K562 (cell line): Measurements from ENCODE around the gene HFE. TPM values are rescaled to one million over a fixed set of nuclear protein-coding genes. Genes with fewer than 3 reads are reported as not detected.

Source experiments
- CEBPB ChIP-seq: fragments of 450-650 bp; IDR thresholded peaks from 2 replicates; pipeline ENCODE4 v1.6.1; 2016; ENCODE audit warnings: missing genetic modification characterization, missing compliant biosample characterization
- CREM ChIP-seq: IDR thresholded peaks from 2 replicates; pipeline ENCODE4 v1.6.1; 2014; ENCODE audit warnings: antibody characterized with exemption, low read depth
- EWSR1 ChIP-seq: fragments of 450-650 bp; IDR thresholded peaks from 2 replicates; pipeline ENCODE4 v1.6.1; 2018; ENCODE audit warnings: borderline replicate concordance, mild to moderate bottlenecking, low read depth, moderate library complexity; ENCODE audit not compliant: partially characterized antibody
- KAT2B ChIP-seq: IDR thresholded peaks from one replicate; pipeline ENCODE4 v1.6.1; 2012; ENCODE audit warnings: low read depth, mild to moderate bottlenecking, control low read depth, inconsistent platforms, low read length, moderate library complexity
- MAX ChIP-seq: sonication (generic); formaldehyde crosslinking; IDR thresholded peaks from 2 replicates; pipeline ENCODE4 v1.9.0; 2022; ENCODE audit warnings: mild to moderate bottlenecking, missing genetic modification reagents
- MLLT1 ChIP-seq, 2 experiments: fragments of 450-650 bp; IDR thresholded peaks; 2 replicates each; pipeline ENCODE4 v1.6.1; 2016
- POLR2A ChIP-seq: fragments of 450-650 bp; conservative IDR thresholded peaks from 2 replicates; pipeline ENCODE4 v1.6.1; 2016
- POLR2B ChIP-seq: fragments of 450-650 bp; IDR thresholded peaks from 2 replicates; pipeline ENCODE4 v1.6.1; 2018; ENCODE audit warnings: low read depth; ENCODE audit not compliant: partially characterized antibody
- RBM22 ChIP-seq: fragments of 200-400 bp; formaldehyde crosslinking; IDR thresholded peaks from 2 replicates; pipeline ENCODE4 v1.6.1; 2018; ENCODE audit warnings: low read length, low read depth; ENCODE audit not compliant: poor library complexity, severe bottlenecking
- RBM39 ChIP-seq: fragments of 200-400 bp; formaldehyde crosslinking; optimal IDR thresholded peaks from 2 replicates; pipeline ENCODE3; 2018; ENCODE audit warnings: low read depth, low read length
- SNRNP70 ChIP-seq: fragments of 200-400 bp; formaldehyde crosslinking; optimal IDR thresholded peaks from 2 replicates; pipeline ENCODE3; 2017; ENCODE audit warnings: low read depth, low read length
- SRF ChIP-seq, 2 experiments: fragments of 250-450, 450-650 bp in 1 of 2; sonication (Bioruptor Pico) in 1 of 2; sonication (generic) in 1 of 2; formaldehyde crosslinking; IDR thresholded peaks; 2 replicates each; pipeline versions ENCODE4 v1.5.0 to v1.5.1; 2020 to 2022; ENCODE audit warnings: mild to moderate bottlenecking in 1 of 2, missing genetic modification reagents in 1 of 2
- YY1 ChIP-seq, 3 experiments: IDR thresholded peaks; 2 replicates each; pipeline ENCODE4 v1.6.1; 2011; ENCODE audit warnings: low read length in 2 of 3, mild to moderate bottlenecking in 2 of 3, moderate library complexity in 2 of 3, borderline replicate concordance in 1 of 3, control low read depth in 1 of 3, low read depth in 1 of 3; ENCODE audit not compliant: insufficient read depth in 3 of 3, insufficient replicate concordance in 2 of 3, control insufficient read depth in 1 of 3, insufficient read length in 1 of 3; ENCODE audit errors: extremely low read depth in 1 of 3
- ZNF324 ChIP-seq: fragments of 250-450 bp; sonication (Bioruptor Pico); IDR thresholded peaks from 2 replicates; pipeline ENCODE4 v1.4.0; 2020; ENCODE audit warnings: mild to moderate bottlenecking
- ZNF717 ChIP-seq: fragments of 250-450 bp; sonication (Bioruptor Pico); IDR thresholded peaks from 2 replicates; pipeline ENCODE4 v1.5.0; 2021
- polyA plus RNA-seq, 8 experiments: library from polyadenylated mRNA; depleted of rRNA in 4 of 8; stranded (reverse) in 5 of 8; unstranded in 3 of 8; fragments of >200 nt; fragmentation: Nextera tagmentation in 2 of 8; fragmentation: Illumina TruSeq in 1 of 8; extraction: Ambion mirVana in 2 of 8; extraction: Trizol in 1 of 8; gene quantifications; 2 replicates each; pipeline versions ENCODE4 v1.2.1 to v1.2.3, GENCODE V29; 2011 to 2014; ENCODE audit warnings: inconsistent platforms in 1 of 8, missing spikeins in 1 of 8
- total RNA-seq, 7 experiments: library from RNA; depleted of rRNA in 6 of 7; stranded (reverse); fragments of >200 nt in 6 of 7; fragmentation: Illumina TruSeq in 2 of 7; extraction: Trizol in 2 of 7; gene quantifications; 2 replicates each; pipeline versions ENCODE4 v1.2.1 to v1.2.3, GENCODE V29; 2011 to 2021; ENCODE audit warnings: low replicate concordance in 1 of 7
- TF ChIP-seq, protein P1 (sequence below): sonication (generic); formaldehyde crosslinking; IDR thresholded peaks from 2 replicates; pipeline ENCODE4 v1.8.1; 2023; ENCODE audit warnings: mild to moderate bottlenecking, missing genetic modification reagents
- TF ChIP-seq, protein P2 (sequence below): fragments of 250-450 bp; sonication (Bioruptor Pico); IDR thresholded peaks from 2 replicates; pipeline ENCODE4 v1.5.0; 2021; ENCODE audit warnings: mild to moderate bottlenecking, borderline replicate concordance
- TF ChIP-seq, protein P3 (sequence below): fragments of 250-450 bp; sonication (Bioruptor Pico); IDR thresholded peaks from 2 replicates; pipeline ENCODE4 v1.9.0; 2021; ENCODE audit warnings: mild to moderate bottlenecking
- TF ChIP-seq, protein P4 (sequence below), 3 experiments: fragments of 200-800 bp in 1 of 3; sonication (Bioruptor generic) in 1 of 3; sonication (generic) in 1 of 3; formaldehyde crosslinking in 1 of 3; IDR thresholded peaks; 2 replicates each; pipeline versions ENCODE4 v1.6.1 to v1.8.0; 2016 to 2022; ENCODE audit warnings: mild to moderate bottlenecking in 2 of 3, missing compliant biosample characterization in 2 of 3, missing genetic modification characterization in 2 of 3, missing genetic modification reagents in 1 of 3

The HFE gene
- total and polyA plus RNA-seq, 9 of the 15 experiments (the other 6 are each of a cell fraction or from before 2014, with no cell fraction given): 0.14 to 1.2 (median 0.76) TPM

GRCh38 chr6:26130581-26131249 is 43.5 kb downstream of the HFE start (continued):
- TF ChIP-seq SNRNP70: peak; percentile 79
- TF ChIP-seq MLLT1 (IDR thresholded peaks at IDR 0.05): peak in 1 of 2 experiments; percentile 15; a peak in 1 of 4 replicates
- TF ChIP-seq, protein P1, sequence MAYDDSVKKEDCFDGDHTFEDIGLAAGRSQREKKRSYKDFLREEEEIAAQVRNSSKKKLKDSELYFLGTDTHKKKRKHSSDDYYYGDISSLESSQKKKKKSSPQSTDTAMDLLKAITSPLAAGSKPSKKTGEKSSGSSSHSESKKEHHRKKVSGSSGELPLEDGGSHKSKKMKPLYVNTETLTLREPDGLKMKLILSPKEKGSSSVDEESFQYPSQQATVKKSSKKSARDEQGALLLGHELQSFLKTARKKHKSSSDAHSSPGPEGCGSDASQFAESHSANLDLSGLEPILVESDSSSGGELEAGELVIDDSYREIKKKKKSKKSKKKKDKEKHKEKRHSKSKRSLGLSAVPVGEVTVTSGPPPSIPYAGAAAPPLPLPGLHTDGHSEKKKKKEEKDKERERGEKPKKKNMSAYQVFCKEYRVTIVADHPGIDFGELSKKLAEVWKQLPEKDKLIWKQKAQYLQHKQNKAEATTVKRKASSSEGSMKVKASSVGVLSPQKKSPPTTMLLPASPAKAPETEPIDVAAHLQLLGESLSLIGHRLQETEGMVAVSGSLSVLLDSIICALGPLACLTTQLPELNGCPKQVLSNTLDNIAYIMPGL (CRISPR knock-in tag): 0 out of 2 replicates have a peak, but pooled peaks have one; percentile 29
- TF ChIP-seq KAT2B: no peak
- TF ChIP-seq, protein P2, sequence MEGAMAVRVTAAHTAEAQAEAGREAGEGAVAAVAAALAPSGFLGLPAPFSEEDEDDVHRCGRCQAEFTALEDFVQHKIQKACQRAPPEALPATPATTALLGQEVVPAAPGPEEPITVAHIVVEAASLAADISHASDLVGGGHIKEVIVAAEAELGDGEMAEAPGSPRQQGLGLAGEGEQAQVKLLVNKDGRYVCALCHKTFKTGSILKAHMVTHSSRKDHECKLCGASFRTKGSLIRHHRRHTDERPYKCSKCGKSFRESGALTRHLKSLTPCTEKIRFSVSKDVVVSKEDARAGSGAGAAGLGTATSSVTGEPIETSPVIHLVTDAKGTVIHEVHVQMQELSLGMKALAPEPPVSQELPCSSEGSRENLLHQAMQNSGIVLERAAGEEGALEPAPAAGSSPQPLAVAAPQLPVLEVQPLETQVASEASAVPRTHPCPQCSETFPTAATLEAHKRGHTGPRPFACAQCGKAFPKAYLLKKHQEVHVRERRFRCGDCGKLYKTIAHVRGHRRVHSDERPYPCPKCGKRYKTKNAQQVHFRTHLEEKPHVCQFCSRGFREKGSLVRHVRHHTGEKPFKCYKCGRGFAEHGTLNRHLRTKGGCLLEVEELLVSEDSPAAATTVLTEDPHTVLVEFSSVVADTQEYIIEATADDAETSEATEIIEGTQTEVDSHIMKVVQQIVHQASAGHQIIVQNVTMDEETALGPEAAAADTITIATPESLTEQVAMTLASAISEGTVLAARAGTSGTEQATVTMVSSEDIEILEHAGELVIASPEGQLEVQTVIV (CRISPR knock-in tag): no peak
- TF ChIP-seq MAX: no peak
- no peak for TF ChIP-seq ZNF324 (CRISPR knock-in tag)
- TF ChIP-seq, protein P3, sequence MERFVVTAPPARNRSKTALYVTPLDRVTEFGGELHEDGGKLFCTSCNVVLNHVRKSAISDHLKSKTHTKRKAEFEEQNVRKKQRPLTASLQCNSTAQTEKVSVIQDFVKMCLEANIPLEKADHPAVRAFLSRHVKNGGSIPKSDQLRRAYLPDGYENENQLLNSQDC: peak; percentile 74; the same call in 1 of the 2 replicates
- no peak for TF ChIP-seq CREM
- peak; percentile 75 for TF ChIP-seq POLR2A
- TF ChIP-seq EWSR1: peak; percentile 84
- TF ChIP-seq, protein P4, sequence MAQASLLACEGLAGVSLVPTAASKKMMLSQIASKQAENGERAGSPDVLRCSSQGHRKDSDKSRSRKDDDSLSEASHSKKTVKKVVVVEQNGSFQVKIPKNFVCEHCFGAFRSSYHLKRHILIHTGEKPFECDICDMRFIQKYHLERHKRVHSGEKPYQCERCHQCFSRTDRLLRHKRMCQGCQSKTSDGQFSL (CRISPR knock-in tag; IDR thresholded peaks at IDR 0.05): no peak
- TF ChIP-seq, protein P4 (tag; IDR thresholded peaks at IDR 0.05): no peak
- peak; percentile 78 for TF ChIP-seq RBM39
- peak; percentile 47; the same call in 1 of the 2 replicates for TF ChIP-seq ZNF717 (CRISPR knock-in tag)
- no peak for TF ChIP-seq CEBPB
- no peak for TF ChIP-seq SRF (CRISPR knock-in tag; IDR thresholded peaks at IDR 0.05)
- TF ChIP-seq RBM22: peak; percentile 52
- peak; percentile 58 for TF ChIP-seq POLR2B
- TF ChIP-seq YY1 (IDR thresholded peaks at IDR 0.05; ENCODE audit: borderline replicate concordance in 1 of 3, control insufficient read depth in 1 of 3, extremely low read depth in 1 of 3, insufficient read depth in 3 of 3, insufficient read length in 1 of 3, insufficient replicate concordance in 2 of 3, low read depth in 1 of 3, low read length in 2 of 3): peak in 1 of 3 experiments; percentile 30
